ENCODE results near the gene WDR83. TPM values are rescaled to one million over a fixed set of nuclear protein-coding genes. Genes with fewer than 3 reads are reported as not detected.
"Not testable (repeated sequence)": the region's sequence is repeated elsewhere in the genome, so short reads cannot be mapped to it uniquely, and the experiment has no call there.

Gene WDR83
- total RNA-seq, 1 donor from 2014 or later: 10.2 TPM

DNA sequence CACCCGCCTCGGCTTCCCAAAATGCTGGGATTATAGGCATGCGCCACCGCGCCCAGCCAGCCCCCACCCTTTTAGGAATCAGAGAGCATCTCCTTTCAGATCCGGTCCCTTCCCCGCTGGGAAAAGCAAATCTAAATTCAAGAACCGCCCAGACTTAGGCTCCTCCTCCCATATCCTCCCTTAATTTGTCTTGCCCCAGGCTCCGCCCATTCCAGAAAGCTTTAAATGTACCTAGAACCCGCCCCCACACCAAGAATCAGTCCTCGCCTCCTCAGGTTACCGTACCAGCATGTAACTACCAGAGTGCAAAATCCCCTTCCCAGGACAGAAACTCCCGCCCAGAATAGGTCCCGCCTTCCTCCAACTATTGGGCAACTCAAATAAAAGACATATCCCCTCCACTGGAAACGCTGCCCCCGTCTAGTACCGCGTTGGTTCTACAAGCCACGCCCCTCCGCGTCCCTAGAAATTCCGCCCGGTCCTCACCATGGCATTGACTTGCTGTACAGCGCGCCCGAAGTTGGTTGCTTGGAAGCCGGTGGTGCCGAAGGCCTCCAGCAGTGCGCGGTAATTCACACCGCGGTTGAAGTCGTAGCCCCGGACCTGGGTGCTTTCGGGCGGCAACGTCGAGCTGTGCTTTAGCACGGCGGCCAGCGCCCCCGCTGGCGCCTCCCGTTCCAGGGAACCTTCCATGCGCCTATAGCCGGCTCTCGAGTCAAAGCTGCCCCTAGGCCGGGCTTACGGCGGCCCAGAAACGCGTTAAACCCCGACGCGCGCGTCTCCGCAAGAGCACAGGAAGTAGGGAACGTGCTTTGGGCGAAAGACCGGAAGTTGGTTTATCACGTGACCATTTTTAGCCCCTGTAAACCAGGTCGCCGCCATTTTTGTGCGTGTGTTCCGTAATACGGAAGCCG is 14.7 kb downstream of the WDR83 start, which contains the start of gene DHPS:
DHPS (minus strand) TSS at position 807 of the 914 bp plus-strand sequence; CDS start at position 693, 114 bp downstream.
- DNase-seq (ENCODE audit: extremely low read depth, low read depth, low spot score): peak; percentile 95

GRCh38 chr19:12685831-12686230 is 19.2 kb downstream of the WDR83 start:
- no peak for DNase-seq (ENCODE audit: extremely low read depth, low read depth, low spot score)

- no peak for DNase-seq (ENCODE audit: extremely low read depth, low read depth, low spot score)
Measured at GRCh38 chr19:12687496-12688196, 21.0 kb downstream of the WDR83 start, which contains the start of gene GNG14. GNG14 (plus strand) TSS chr19:12687998; CDS start chr19:12688049, 51 bp downstream.

DNA sequence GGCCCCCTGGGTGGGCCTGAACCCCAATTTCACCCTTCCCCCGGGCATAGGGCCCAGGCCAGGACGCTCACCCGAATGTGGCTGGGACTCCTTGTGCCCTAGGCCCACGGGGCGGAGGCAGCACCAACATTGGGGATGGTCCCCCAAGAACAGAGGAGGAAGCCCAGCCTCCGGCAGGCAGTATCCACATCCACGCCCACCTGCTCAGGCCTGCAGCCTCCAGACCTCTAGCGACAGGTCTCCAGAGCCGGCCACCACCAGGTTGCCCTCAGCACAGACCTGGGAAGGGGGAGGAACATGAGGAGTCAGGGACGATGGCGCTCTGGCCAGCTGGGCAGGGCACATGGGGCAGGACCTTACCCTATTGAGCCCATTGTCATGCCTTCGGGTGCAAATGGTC is 22.4 kb downstream of the WDR83 start:
- DNase-seq (ENCODE audit: extremely low read depth, low read depth, low spot score): no peak

GRCh38 chr19:12689581-12690216 is 23.1 kb downstream of the WDR83 start:
- no peak for DNase-seq (ENCODE audit: extremely low read depth, low read depth, low spot score)

- no peak for DNase-seq (ENCODE audit: extremely low read depth, low read depth, low spot score)
Measured at GRCh38 chr19:12692960-12693359, 26.4 kb downstream of the WDR83 start.

GRCh38 chr19:12694641-12695040 is 28.0 kb downstream of the WDR83 start:
- no peak for DNase-seq (ENCODE audit: extremely low read depth, low read depth, low spot score)

DNA sequence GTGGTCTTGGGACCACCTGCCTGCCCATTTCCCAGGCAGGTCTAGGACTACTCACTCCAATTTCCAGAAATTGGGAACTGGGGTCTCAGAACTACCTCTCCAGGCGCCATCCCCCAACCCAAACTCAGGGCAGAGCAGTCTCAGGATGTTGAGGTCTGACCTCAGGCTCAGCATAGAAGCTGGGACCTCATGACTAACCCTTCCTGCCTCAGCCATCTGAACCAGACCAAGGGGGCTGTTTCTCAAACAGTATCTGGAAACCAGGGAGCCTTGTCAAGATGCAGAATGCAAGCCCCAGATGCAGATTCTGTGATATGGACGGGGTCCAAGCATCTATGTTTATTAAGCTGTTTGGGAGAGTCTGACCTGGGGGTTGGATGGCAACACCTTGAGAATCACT is 28.5 kb downstream of the WDR83 start:
- DNase-seq (ENCODE audit: extremely low read depth, low read depth, low spot score): no peak

- no peak for DNase-seq (ENCODE audit: extremely low read depth, low read depth, low spot score)
Measured at GRCh38 chr19:12695514-12695913, 28.9 kb downstream of the WDR83 start.

DNA sequence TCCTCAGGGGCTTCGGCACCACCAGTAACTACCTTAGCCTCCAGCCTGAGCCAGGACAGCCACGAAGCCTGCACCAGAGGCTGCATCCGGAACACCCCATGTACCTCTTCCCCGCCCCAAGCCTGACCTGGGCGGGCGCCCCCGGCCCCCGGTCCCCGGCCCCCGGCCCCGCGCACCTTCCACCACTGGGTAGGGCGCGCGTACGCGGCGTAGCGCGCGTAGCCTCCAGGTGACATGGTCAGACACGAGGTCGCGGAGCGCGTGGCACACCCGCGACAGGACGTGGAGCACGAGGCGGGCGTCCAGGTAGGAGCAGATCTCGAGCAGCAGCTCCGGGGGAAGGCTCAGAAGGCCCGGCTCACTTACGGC is 29.4 kb downstream of the WDR83 start:
- DNase-seq (ENCODE audit: extremely low read depth, low read depth, low spot score): no peak

DNA sequence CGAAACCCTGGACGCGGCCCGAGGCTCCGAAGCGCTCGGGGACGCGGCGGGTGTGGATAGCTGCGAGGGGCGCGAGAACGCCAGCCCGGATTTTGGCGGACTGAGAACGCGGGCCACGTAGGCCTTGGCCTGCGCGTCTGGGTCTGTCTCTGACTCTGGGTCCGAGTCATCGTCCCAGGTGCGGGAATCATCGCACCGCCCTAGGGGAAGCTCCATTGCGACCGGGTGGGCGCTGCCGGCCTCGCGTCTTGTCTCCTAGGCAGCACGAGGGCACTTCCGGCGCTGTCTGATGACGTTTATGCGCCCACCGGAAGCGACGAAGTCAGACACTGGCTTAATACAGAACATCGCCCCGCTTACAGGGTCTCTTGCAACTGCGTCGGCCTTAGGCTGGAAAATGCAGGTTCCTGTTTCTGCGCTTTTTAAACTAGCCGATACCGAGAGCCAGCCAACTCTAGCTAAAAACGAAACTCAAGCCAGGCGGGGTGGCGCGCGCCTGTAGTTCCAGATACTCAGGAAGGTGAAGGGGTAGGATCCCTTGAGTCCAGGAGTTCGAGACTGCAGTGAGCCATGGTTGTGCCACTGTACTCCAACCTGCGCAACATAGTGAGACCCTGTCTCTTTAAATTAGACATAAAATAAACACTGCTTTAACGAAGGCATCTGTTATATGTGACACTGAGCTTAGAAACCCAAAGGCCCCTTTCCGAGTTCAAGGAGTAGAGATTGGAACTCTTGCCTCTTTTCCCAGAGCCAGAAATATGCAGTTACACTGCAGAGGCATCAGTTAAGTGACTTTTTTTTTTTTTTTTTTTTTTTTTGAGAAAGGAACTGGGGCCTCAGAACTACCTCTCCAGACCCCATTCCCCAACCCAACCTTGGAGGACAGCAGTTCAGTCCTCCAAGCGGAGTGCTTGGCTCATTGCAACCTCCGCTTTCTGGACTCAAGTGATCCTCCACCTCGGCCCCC is 30.0 kb downstream of the WDR83 start, which contains the start of gene FBXW9:
FBXW9 (minus strand) TSS at position 266 of the 970 bp plus-strand sequence; CDS start at position 216, 50 bp downstream.
- DNase-seq (ENCODE audit: extremely low read depth, low read depth, low spot score): peak; percentile 73

DNA sequence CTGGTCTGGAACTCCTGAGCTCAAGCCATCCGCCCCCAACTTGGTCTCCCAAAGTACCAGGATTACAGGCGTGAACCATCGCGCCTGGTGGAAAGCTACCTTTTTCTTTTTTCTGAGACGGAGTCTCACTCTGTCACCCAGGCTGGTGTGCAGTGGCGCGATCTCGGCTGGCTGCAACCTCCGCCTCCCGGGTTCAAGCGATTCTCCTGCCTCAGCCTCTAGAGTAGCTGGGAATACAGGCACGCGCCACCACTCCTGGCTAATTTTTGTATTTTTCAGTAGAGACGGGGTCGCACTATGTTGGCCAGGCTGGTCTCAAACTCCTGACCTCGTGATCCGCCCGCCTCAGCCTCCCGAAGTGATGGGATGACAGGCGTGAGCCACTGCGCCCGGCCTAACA is 30.8 kb downstream of the WDR83 start:
- not testable (repeated sequence) for DNase-seq (ENCODE audit: extremely low read depth, low read depth, low spot score)

DNA sequence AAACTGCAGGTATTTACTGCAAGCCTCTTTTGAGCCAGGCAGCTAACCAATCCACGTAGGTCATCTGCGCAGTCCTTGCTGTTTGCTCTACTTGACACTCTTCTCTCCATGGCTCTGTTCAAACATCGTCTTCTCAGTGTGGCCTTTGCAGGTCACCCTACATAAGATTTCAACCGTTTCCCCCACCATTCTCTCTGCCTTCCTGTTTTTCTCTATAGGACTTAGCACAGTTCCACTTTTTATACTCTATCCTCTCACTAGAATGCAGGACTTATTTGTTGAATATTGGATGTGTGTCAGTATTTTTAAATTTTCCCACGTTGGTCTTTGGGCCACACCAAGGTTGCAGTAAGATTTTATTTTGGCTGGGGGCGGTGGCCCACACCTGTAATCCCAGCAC is 31.5 kb downstream of the WDR83 start:
- no peak for DNase-seq (ENCODE audit: extremely low read depth, low read depth, low spot score)

GRCh38 chr19:12701596-12702282 is 35.1 kb downstream of the WDR83 start:
- DNase-seq (ENCODE audit: extremely low read depth, low read depth, low spot score): no peak

DNA sequence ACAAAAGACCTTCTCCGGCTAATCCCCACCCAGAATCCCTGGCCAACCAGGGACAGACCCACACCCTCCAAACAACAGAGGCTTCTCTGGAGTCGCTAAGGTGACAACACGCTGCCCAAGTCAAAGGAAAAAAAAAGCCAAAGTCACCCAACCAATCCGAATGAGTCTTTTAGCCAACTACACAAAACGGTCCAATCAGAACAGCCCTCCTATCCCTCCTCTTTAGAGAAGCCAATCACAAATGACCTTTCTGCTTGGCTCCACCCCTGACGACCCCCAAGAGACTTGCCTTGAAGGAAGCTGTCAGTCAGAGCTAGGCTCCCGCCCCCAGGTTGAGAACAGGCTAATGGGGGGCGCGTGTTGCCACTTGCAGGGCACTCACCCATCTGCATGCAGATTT is 36.4 kb downstream of the WDR83 start:
- DNase-seq (ENCODE audit: extremely low read depth, low read depth, low spot score): no peak

GRCh38 chr19:12705169-12705568 is 38.6 kb downstream of the WDR83 start:
- no peak for DNase-seq (ENCODE audit: extremely low read depth, low read depth, low spot score)

GRCh38 chr19:12705654-12706331 is 39.2 kb downstream of the WDR83 start:
- DNase-seq (ENCODE audit: extremely low read depth, low read depth, low spot score): no peak

- DNase-seq (ENCODE audit: extremely low read depth, low read depth, low spot score): no peak
Measured at GRCh38 chr19:12706332-12706718, 39.7 kb downstream of the WDR83 start.

- no peak for DNase-seq (ENCODE audit: extremely low read depth, low read depth, low spot score)
Measured at GRCh38 chr19:12708641-12709040, 42.0 kb downstream of the WDR83 start.
